Esophagus squamous epithelium (tissue), 4 donors: ENCODE results near the gene ATF5.

Experiments used
- CTCF ChIP-seq, 6 experiments: fragments of 450-650 bp in 4 of 6; fragments of 200-600 bp in 2 of 6; sonication (generic) in 2 of 6; IDR thresholded peaks; one replicate each; pipeline ENCODE4 v1.5.1; 2016 to 2019; ENCODE audit warnings: antibody characterized with exemption in 6 of 6, mild to moderate bottlenecking in 4 of 6, moderate library complexity in 4 of 6
- POLR2A ChIP-seq, 4 donors: fragments of 450-650 bp; IDR thresholded peaks; one replicate each; pipeline ENCODE4 v1.6.1; 2017; ENCODE audit warnings: antibody characterized with exemption in 4 of 4, mild to moderate bottlenecking in 4 of 4, moderate library complexity in 3 of 4

- TF ChIP-seq CTCF (IDR thresholded peaks at IDR 0.05) (no peak), POLR2A (IDR thresholded peaks at IDR 0.05) (no peak)
These were observed 49.3 kb downstream of the ATF5 start for GRCh38 chr19:49978324-49978723.
